DND-41 (cell line): ENCODE measurements around the gene PNLDC1.
A peak's percentile ranks its signal among the peaks of the same experiment; 100 is the strongest.

Experiments used
- ATAC-seq: fragments of 200-7000 bp; cut with Tn5 transposase; 3 replicates; pipeline ENCODE4 v1.9.1; 2021; ENCODE audit warnings: low read depth; ENCODE audit not compliant: insufficient read depth
- DNase-seq: peaks from one replicate; pipeline ENCODE4 v3.0.0-alpha.2; 2020
- H2AFZ ChIP-seq: 2 replicates; pipeline ENCODE4 v1.6.0; 2012; ENCODE audit warnings: low read depth, low read length
- H3K27ac ChIP-seq: 2 replicates; pipeline ENCODE4 v1.5.1; 2012; ENCODE audit warnings: low read length, inconsistent platforms
- H3K27me3 ChIP-seq: fragments of 200-600 bp; sonication (generic); 2 replicates; pipeline ENCODE4 v1.6.0; 2012; ENCODE audit warnings: low read length, mild to moderate bottlenecking, inconsistent platforms; ENCODE audit not compliant: insufficient read depth, poor library complexity
- H3K36me3 ChIP-seq: 2 replicates; pipeline ENCODE4 v1.5.1; 2012; ENCODE audit warnings: low read length, inconsistent platforms; ENCODE audit not compliant: insufficient read depth
- H3K4me1 ChIP-seq: 2 replicates; pipeline ENCODE4 v1.5.1; 2012; ENCODE audit warnings: mild to moderate bottlenecking, low read length; ENCODE audit not compliant: insufficient read depth
- H3K4me2 ChIP-seq: 2 replicates; pipeline ENCODE4 v1.6.0; 2012; ENCODE audit warnings: mild to moderate bottlenecking, moderate library complexity, low read length, inconsistent platforms; ENCODE audit not compliant: insufficient read depth
- H3K4me3 ChIP-seq, 2 experiments: fragments of 200-600 bp in 1 of 2; shearing (Covaris generic) in 1 of 2; 2 replicates each; pipeline ENCODE4 v1.5.1; 2012 to 2016; ENCODE audit warnings: inconsistent platforms in 2 of 2, low read length in 2 of 2, mild to moderate bottlenecking in 2 of 2, low read depth in 1 of 2, moderate library complexity in 1 of 2
- H3K79me2 ChIP-seq: 2 replicates; pipeline ENCODE4 v1.6.0; 2012; ENCODE audit warnings: low read length, inconsistent platforms; ENCODE audit not compliant: insufficient read depth
- H3K9ac ChIP-seq: 2 replicates; pipeline ENCODE4 v1.6.0; 2012; ENCODE audit warnings: low read depth, mild to moderate bottlenecking, inconsistent platforms, low read length, moderate library complexity
- H3K9me3 ChIP-seq: 2 replicates; pipeline ENCODE4 v1.5.1; 2012; ENCODE audit warnings: low read length, moderate library complexity, mild to moderate bottlenecking, inconsistent platforms; ENCODE audit not compliant: insufficient read depth, severe bottlenecking
- H4K20me1 ChIP-seq: 2 replicates; pipeline ENCODE4 v1.6.0; 2012; ENCODE audit warnings: low read length; ENCODE audit not compliant: insufficient read depth
- CTCF ChIP-seq: IDR thresholded peaks from 2 replicates; pipeline ENCODE4 v1.5.1; 2012; ENCODE audit warnings: borderline replicate concordance, low read length, moderate library complexity, mild to moderate bottlenecking; ENCODE audit not compliant: poor library complexity, severe bottlenecking; ENCODE audit errors: extremely low read depth
- EZH2 ChIP-seq: IDR thresholded peaks from 3 replicates; pipeline ENCODE4 v1.6.1; 2012; ENCODE audit warnings: borderline replicate concordance, low read depth, mild to moderate bottlenecking, moderate library complexity, low read length, inconsistent platforms; ENCODE audit not compliant: severe bottlenecking

The PNLDC1 gene

GRCh38 chr6:159800141-159800865 lies at the start of gene PNLDC1:
TSS of gene PNLDC1 (plus strand) at chr6:159800276. CDS start at chr6:159800308, 32 bp downstream.
- H3K4me3 ChIP-seq = no peak within 1 kb of the TSS
- peaks cover 43% of the 10 kb centered on the region for H3K36me3 ChIP-seq
- ATAC-seq (peak; percentile 22; the same call in 2 of the 3 replicates), DNase-seq (no peak)
- H3K4me1 ChIP-seq = no peaks in the 10 kb centered on the region
- H2AFZ ChIP-seq = no peak within 1 kb of the TSS
- no peaks in the 10 kb centered on the region for H3K27me3 ChIP-seq
- H3K9ac ChIP-seq = no peak within 1 kb of the TSS
- TF ChIP-seq EZH2 = no peak
- no peak for TF ChIP-seq CTCF
- H4K20me1 ChIP-seq = peaks cover 11% of the 10 kb centered on the region; the same call in 1 of the 2 replicates
- no peak within 1 kb of the TSS for H3K27ac ChIP-seq
- no peaks in the 10 kb centered on the region for H3K9me3 ChIP-seq
- H3K4me2 ChIP-seq = no peak within 1 kb of the TSS
- peaks cover 8% of the 10 kb centered on the region for H3K79me2 ChIP-seq

- H3K36me3 ChIP-seq = peaks cover 98% of the 10 kb centered on the region
- peaks cover 57% of the 10 kb centered on the region; the same call in 1 of the 2 replicates for H3K79me2 ChIP-seq
Observed at GRCh38 chr6:159751448-159751847, 48.6 kb upstream of the PNLDC1 start.

GRCh38 chr6:159753081-159753872 lies 46.8 kb upstream of the PNLDC1 start:
- H3K4me1 ChIP-seq = no peaks in the 10 kb centered on the region
- no peaks in the 10 kb centered on the region for H3K27me3 ChIP-seq
- H3K4me3 ChIP-seq = no peak overlapping the region
- H4K20me1 ChIP-seq = no peaks in the 10 kb centered on the region; the same call in 1 of the 2 replicates
- no peak for DNase-seq
- no peak overlapping the region for H3K9ac ChIP-seq
- TF ChIP-seq CTCF (no peak), EZH2 (no peak)
- H2AFZ ChIP-seq = no peak overlapping the region
- no peak overlapping the region for H3K27ac ChIP-seq
- H3K4me2 ChIP-seq = no peak overlapping the region
- ATAC-seq = no peak
- no peaks in the 10 kb centered on the region for H3K9me3 ChIP-seq
- peaks cover 98% of the 10 kb centered on the region for H3K36me3 ChIP-seq
- peaks cover 44% of the 10 kb centered on the region; the same call in 1 of the 2 replicates for H3K79me2 ChIP-seq

More at GRCh38 chr6:159751448-159751847, 48.6 kb upstream of the PNLDC1 start:
- Histone ChIP-seq H3K4me3 (no peak overlapping the region), H3K4me2 (no peak overlapping the region), H3K4me1 (no peaks in the 10 kb centered on the region), H3K9ac (no peak overlapping the region), H2AFZ (no peak overlapping the region), H3K27me3 (no peaks in the 10 kb centered on the region), H3K9me3 (no peaks in the 10 kb centered on the region), H3K27ac (no peak overlapping the region), H4K20me1 (no peaks in the 10 kb centered on the region; the same call in 1 of the 2 replicates)
- no peak for DNase-seq
- ATAC-seq = no peak
- no peak for TF ChIP-seq EZH2
- TF ChIP-seq CTCF = no peak
